Activated naive CD4-positive, alpha-beta T cell treated with anti-CD3 and anti-CD28 coated beads for 36 hours (primary cell): Measurements from ENCODE around the gene PPP1R1B. TPM values are rescaled to one million over a fixed set of nuclear protein-coding genes. Genes with fewer than 3 reads are reported as not detected.

Experiments
- CTCF ChIA-PET: fragments of 350-600 bp; sonication (Branson Sonifier 250); formaldehyde crosslinking; loops from one replicate; lab custom pipeline; 2021; ENCODE audit warnings: antibody characterized with exemption; lab: Charles Lee
- DNase-seq: peaks from one replicate; pipeline ENCODE4 v3.0.0-alpha.2; 2020
- H3K27ac Mint-ChIP-seq: one replicate; pipeline ENCODE4 v1.8.0; 2021; ENCODE audit warnings: mild to moderate bottlenecking, mixed read lengths
- H3K27me3 Mint-ChIP-seq: one replicate; pipeline ENCODE4 v1.8.0; 2021; ENCODE audit warnings: low read depth, mixed read lengths
- H3K36me3 Mint-ChIP-seq: one replicate; pipeline ENCODE4 v1.8.0; 2021; ENCODE audit warnings: low read depth, mixed read lengths
- H3K4me1 Mint-ChIP-seq: one replicate; pipeline ENCODE4 v1.8.0; 2021; ENCODE audit warnings: low read depth, mixed read lengths
- H3K4me3 Mint-ChIP-seq: one replicate; pipeline ENCODE4 v1.8.0; 2021; ENCODE audit warnings: mild to moderate bottlenecking, moderate library complexity, mixed read lengths
- H3K9me3 Mint-ChIP-seq: one replicate; pipeline ENCODE4 v1.8.0; 2021; ENCODE audit warnings: mixed read lengths
- intact Hi-C: fragments of 100-400 bp; cut with micrococcal nuclease; formaldehyde crosslinking; loops from one replicate; pipeline ENCODE4 v1.15.1; 2023
- total RNA-seq, 2 experiments: library from RNA; stranded (reverse); gene quantifications; one replicate each; pipeline ENCODE4 v1.2.3, GENCODE V29; 2021

The PPP1R1B gene
- total RNA-seq, 2 experiments from 2014 or later: 0.14 TPM; not detected in 1

- no peak overlapping the region for H3K27ac Mint-ChIP-seq
- H3K9me3 Mint-ChIP-seq: no peaks in the 10 kb centered on the region
- H3K4me3 Mint-ChIP-seq: no peak overlapping the region
- H3K27me3 Mint-ChIP-seq: peaks cover 13% of the 10 kb centered on the region
- no peak for DNase-seq
- CTCF ChIA-PET: interaction anchor here (0.6 kb wide), 1 partner anchor 297 kb away, joined by 3 read pairs; no protein-coding TSS in a partner anchor
- intact Hi-C loops: no loop called here
- H3K4me1 Mint-ChIP-seq: peaks cover 22% of the 10 kb centered on the region
- H3K36me3 Mint-ChIP-seq: peaks cover 8% of the 10 kb centered on the region
Measured at GRCh38 chr17:39663688-39664580, 37.2 kb downstream of the PPP1R1B start.

- Mint-ChIP-seq H3K4me3 (no peak within 1 kb of the TSS), H3K4me1 (peaks cover 13% of the 10 kb centered on the region), H3K9me3 (no peaks in the 10 kb centered on the region), H3K27ac (no peak within 1 kb of the TSS), H3K36me3 (peaks cover 5% of the 10 kb centered on the region), H3K27me3 (peaks cover 15% of the 10 kb centered on the region)
- DNase-seq: no peak
- intact Hi-C loops: no loop called here
- CTCF ChIA-PET: interaction anchor here (1.2 to 3.0 kb wide), 3 partner anchors 11 to 42 kb away, joined by 5 to 22 read pairs (median 15); no protein-coding TSS in a partner anchor
Measured at GRCh38 chr17:39664581-39665561, 38.1 kb downstream of the PPP1R1B start, which contains the start of gene TCAP. Gene TCAP (plus strand): TSS chr17:39665349. CDS start chr17:39665360, 11 bp downstream.

DNA sequence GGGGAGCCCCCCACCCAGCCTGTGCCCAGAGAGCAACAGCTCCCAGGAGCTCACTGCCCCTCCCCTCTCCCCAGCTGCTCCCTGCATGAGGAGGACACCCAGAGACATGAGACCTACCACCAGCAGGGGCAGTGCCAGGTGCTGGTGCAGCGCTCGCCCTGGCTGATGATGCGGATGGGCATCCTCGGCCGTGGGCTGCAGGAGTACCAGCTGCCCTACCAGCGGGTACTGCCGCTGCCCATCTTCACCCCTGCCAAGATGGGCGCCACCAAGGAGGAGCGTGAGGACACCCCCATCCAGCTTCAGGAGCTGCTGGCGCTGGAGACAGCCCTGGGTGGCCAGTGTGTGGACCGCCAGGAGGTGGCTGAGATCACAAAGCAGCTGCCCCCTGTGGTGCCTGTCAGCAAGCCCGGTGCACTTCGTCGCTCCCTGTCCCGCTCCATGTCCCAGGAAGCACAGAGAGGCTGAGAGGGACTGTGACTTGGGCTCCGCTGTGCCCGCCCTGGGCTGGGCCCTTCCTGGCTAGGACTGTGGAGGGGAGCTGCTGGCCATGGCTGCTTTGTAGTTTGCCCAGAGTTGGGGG is 39.0 kb downstream of the PPP1R1B start:
- H3K27ac Mint-ChIP-seq: no peak overlapping the region
- intact Hi-C loops: no loop called here
- no peaks in the 10 kb centered on the region for H3K9me3 Mint-ChIP-seq
- peaks cover 4% of the 10 kb centered on the region for H3K36me3 Mint-ChIP-seq
- H3K4me1 Mint-ChIP-seq: peaks cover 12% of the 10 kb centered on the region
- H3K4me3 Mint-ChIP-seq: no peak overlapping the region
- H3K27me3 Mint-ChIP-seq: peaks cover 15% of the 10 kb centered on the region
- DNase-seq: no peak
- CTCF ChIA-PET: interaction anchor here (0.6 to 3.0 kb wide), 6 partner anchors 11 to 208 kb away, joined by 3 to 22 read pairs (median 6); no protein-coding TSS in a partner anchor

- Mint-ChIP-seq H3K9me3 (no peaks in the 10 kb centered on the region), H3K4me3 (no peak overlapping the region), H3K36me3 (peaks cover 3% of the 10 kb centered on the region), H3K4me1 (peaks cover 10% of the 10 kb centered on the region), H3K27ac (no peak overlapping the region), H3K27me3 (peaks cover 15% of the 10 kb centered on the region)
- DNase-seq: no peak
- intact Hi-C loops: no loop called here
- CTCF ChIA-PET: interaction anchor here (0.6 to 3.0 kb wide), 8 partner anchors 9 to 208 kb away, joined by 3 to 22 read pairs (median 5); no protein-coding TSS in a partner anchor
Measured at GRCh38 chr17:39666231-39666600, 39.5 kb downstream of the PPP1R1B start.

- no peak for DNase-seq
Measured at GRCh38 chr17:39666601-39667261, 40.0 kb downstream of the PPP1R1B start.

GRCh38 chr17:39667262-39667944 is 40.7 kb downstream of the PPP1R1B start:
- H3K27ac Mint-ChIP-seq: no peak overlapping the region
- CTCF ChIA-PET: interaction anchor here (1.0 to 3.0 kb wide), 6 partner anchors 13 to 47 kb away, joined by 3 to 22 read pairs (median 6); partner anchors contain the start of gene ERBB2
- peaks cover 14% of the 10 kb centered on the region for H3K4me1 Mint-ChIP-seq
- intact Hi-C loops: no loop called here
- H3K9me3 Mint-ChIP-seq: no peaks in the 10 kb centered on the region
- H3K36me3 Mint-ChIP-seq: peaks cover 2% of the 10 kb centered on the region
- DNase-seq: no peak
- peak overlapping the region; percentile 52 for H3K4me3 Mint-ChIP-seq
- H3K27me3 Mint-ChIP-seq: peaks cover 16% of the 10 kb centered on the region

More at GRCh38 chr17:39666601-39667261, 40.0 kb downstream of the PPP1R1B start:
- Mint-ChIP-seq H3K27me3 (peaks cover 15% of the 10 kb centered on the region), H3K4me3 (no peak overlapping the region), H3K4me1 (peaks cover 9% of the 10 kb centered on the region), H3K9me3 (no peaks in the 10 kb centered on the region), H3K36me3 (peaks cover 2% of the 10 kb centered on the region), H3K27ac (no peak overlapping the region)
- intact Hi-C loops: no loop called here
- CTCF ChIA-PET: interaction anchor here (0.6 to 3.0 kb wide), 7 partner anchors 10 to 207 kb away, joined by 3 to 22 read pairs (median 5); no protein-coding TSS in a partner anchor

DNA sequence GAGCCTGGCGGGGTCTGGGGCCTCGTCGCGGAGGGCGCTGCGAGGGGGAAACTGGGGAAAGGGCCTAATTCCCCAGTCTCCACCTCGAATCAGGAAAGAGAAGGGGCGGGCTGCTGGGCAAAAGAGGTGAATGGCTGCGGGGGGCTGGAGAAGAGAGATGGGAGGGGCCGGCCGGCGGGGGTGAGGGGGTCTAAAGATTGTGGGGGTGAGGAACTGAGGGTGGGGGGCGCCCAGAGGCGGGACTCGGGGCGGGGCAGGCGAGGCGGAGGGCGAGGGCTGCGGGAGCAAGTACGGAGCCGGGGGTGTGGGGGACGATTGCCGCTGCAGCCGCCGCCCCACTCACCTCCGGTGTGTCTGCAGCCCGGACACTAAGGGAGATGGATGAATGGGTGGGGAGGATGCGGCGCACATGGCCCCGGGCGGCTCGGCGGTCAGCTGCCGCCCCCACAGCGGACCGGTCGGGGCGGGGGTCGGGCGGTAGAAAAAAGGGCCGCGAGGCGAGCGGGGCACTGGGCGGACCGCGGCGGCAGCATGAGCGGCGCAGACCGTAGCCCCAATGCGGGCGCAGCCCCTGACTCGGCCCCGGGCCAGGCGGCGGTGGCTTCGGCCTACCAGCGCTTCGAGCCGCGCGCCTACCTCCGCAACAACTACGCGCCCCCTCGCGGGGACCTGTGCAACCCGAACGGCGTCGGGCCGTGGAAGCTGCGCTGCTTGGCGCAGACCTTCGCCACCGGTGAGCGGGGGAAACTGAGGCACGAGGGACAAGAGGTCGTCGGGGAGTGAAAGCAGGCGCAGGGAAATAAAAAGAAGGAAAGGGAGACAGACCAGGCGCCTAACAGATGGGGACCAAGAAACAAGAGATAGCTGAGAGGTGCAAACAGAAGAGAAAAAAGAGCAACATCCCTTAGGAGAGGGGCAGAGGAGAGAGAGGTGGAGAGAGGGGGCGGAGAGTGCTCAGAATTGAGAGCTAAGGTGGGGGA is 41.5 kb downstream of the PPP1R1B start, which contains the start of gene PNMT:
PNMT (plus strand) TSS at position 509 of the 980 bp plus-strand sequence; CDS start at position 532, 23 bp downstream.
- Mint-ChIP-seq H3K4me3 (peak within 1 kb of the TSS; percentile 52), H3K36me3 (peaks cover under 1% of the 10 kb centered on the region), H3K27me3 (peaks cover 16% of the 10 kb centered on the region), H3K27ac (no peak within 1 kb of the TSS), H3K9me3 (no peaks in the 10 kb centered on the region), H3K4me1 (peaks cover 14% of the 10 kb centered on the region)
- peak; percentile 77 for DNase-seq
- CTCF ChIA-PET: interaction anchor here (0.7 to 5.7 kb wide), 19 partner anchors 10 to 345 kb away, joined by 3 to 63 read pairs (median 4); partner anchors contain the start of genes ERBB2 and PGAP3
- intact Hi-C loops: loop anchor here (1.0 kb wide), 1 partner anchor 46 kb away; no protein-coding TSS in a partner anchor

- H3K36me3 Mint-ChIP-seq: no peaks in the 10 kb centered on the region
- H3K4me1 Mint-ChIP-seq: peaks cover 14% of the 10 kb centered on the region
- H3K27me3 Mint-ChIP-seq: peaks cover 16% of the 10 kb centered on the region
- no peaks in the 10 kb centered on the region for H3K9me3 Mint-ChIP-seq
- DNase-seq: no peak
- no peak overlapping the region for H3K27ac Mint-ChIP-seq
- intact Hi-C loops: no loop called here
- H3K4me3 Mint-ChIP-seq: no peak overlapping the region
- CTCF ChIA-PET: interaction anchor here (1.3 to 5.7 kb wide), 6 partner anchors 12 to 195 kb away, joined by 3 to 63 read pairs (median 6); no protein-coding TSS in a partner anchor
Measured at GRCh38 chr17:39669897-39670735, 43.4 kb downstream of the PPP1R1B start.

DNA sequence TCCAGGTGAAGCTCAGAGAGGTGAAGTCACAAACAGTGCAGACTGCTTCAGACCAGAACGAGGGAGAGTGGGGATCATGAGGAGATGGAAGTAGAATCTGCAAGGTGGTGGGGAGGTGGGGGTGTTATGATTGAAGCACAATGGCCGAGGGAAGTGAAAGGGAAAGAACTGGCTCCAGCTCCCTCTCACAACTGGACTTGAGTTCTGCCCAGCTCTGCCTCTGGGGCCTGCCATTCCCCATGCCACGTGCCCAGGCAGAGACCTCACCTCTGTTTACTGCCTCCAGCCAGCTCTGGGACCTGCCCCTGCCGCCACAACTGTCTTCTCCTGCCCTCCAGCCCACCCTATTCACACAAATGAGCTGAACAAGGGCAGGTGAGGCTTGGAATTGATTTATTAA is 44.0 kb downstream of the PPP1R1B start:
- H3K4me3 Mint-ChIP-seq: no peak overlapping the region
- H3K27me3 Mint-ChIP-seq: peaks cover 16% of the 10 kb centered on the region
- intact Hi-C loops: no loop called here
- no peaks in the 10 kb centered on the region for H3K9me3 Mint-ChIP-seq
- H3K4me1 Mint-ChIP-seq: peaks cover 14% of the 10 kb centered on the region
- DNase-seq: no peak
- CTCF ChIA-PET: interaction anchor here (1.1 to 5.7 kb wide), 5 partner anchors 11 to 50 kb away, joined by 3 to 63 read pairs (median 6); no protein-coding TSS in a partner anchor
- no peaks in the 10 kb centered on the region for H3K36me3 Mint-ChIP-seq
- H3K27ac Mint-ChIP-seq: no peak overlapping the region
